Measurements from ENCODE around the gene RRP7A. TPM values are rescaled to one million over a fixed set of nuclear protein-coding genes. Genes with fewer than 3 reads are reported as not detected.
"Not testable (repeated sequence)": the region's sequence is repeated elsewhere in the genome, so short reads cannot be mapped to it uniquely, and the experiment has no call there.

Gene RRP7A
- total RNA-seq, 1 donor from 2014 or later: 39.8 TPM

DNA sequence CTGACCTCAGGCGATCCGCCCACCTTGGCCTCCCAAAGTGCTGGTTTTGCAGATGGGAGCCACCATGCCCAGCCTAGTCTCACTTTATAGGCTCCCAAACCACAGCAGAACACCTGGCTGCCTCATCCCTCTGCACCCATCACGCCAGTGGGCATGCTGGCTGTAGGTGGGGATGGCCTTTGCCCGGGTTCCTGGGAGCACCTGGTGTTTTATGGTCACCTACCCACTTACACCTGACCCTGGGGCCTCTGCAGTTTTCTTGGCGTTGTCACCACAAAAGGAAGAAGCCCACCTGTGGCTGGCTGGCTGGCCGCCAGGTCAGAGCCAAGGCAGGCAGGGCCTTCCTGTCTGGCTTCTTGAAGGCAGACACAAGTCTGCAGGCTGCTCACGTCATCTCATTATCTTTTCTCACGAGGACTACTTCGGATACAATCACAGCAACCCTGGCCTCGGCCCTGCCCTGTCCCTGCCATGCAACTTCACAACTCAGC is 8.2 kb downstream of the RRP7A start:
- TF ChIP-seq, protein P1, sequence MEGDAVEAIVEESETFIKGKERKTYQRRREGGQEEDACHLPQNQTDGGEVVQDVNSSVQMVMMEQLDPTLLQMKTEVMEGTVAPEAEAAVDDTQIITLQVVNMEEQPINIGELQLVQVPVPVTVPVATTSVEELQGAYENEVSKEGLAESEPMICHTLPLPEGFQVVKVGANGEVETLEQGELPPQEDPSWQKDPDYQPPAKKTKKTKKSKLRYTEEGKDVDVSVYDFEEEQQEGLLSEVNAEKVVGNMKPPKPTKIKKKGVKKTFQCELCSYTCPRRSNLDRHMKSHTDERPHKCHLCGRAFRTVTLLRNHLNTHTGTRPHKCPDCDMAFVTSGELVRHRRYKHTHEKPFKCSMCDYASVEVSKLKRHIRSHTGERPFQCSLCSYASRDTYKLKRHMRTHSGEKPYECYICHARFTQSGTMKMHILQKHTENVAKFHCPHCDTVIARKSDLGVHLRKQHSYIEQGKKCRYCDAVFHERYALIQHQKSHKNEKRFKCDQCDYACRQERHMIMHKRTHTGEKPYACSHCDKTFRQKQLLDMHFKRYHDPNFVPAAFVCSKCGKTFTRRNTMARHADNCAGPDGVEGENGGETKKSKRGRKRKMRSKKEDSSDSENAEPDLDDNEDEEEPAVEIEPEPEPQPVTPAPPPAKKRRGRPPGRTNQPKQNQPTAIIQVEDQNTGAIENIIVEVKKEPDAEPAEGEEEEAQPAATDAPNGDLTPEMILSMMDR (IDR thresholded peaks at IDR 0.05; ENCODE audit: insufficient read depth, low read length, severe bottlenecking): no peak
- Histone ChIP-seq H3K36me3 (ENCODE audit: control insufficient read depth, insufficient read depth, low read length) (peaks cover 4% of the 10 kb centered on the region), H3K27me3 (ENCODE audit: control insufficient read depth, insufficient read depth, low read length) (no peaks in the 10 kb centered on the region), H3K4me3 (ENCODE audit: low read depth, low read length) (no peak overlapping the region)
- FAIRE-seq (no peak), DNase-seq (ENCODE audit: low read depth) (no peak)

DNA sequence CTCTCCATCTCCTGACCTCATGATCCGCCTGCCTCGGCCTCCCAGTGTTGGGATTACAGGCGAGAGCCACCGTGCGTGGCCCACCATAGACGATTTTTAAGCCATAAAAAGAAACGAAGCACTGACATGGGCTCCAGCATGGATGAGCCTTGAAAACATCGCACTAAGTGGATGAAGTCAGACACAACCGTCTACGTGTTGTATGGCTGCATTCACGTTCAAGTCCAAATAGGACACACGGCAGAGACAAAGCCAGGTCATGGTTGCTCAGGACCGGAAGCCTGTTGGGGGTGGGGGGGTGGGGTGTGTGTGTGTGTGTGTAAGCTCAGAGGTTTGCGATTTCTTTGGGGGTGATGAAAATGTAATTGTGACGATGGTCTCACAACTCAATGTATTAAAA is 10.0 kb downstream of the RRP7A start:
- H3K27me3 ChIP-seq (ENCODE audit: control insufficient read depth, insufficient read depth, low read length): no peaks in the 10 kb centered on the region
- no peak overlapping the region for H3K4me3 ChIP-seq (ENCODE audit: low read depth, low read length)
- no peak for DNase-seq (ENCODE audit: low read depth)
- FAIRE-seq: no peak
- TF ChIP-seq, protein P1 (IDR thresholded peaks at IDR 0.05; ENCODE audit: insufficient read depth, low read length, severe bottlenecking): no peak
- H3K36me3 ChIP-seq (ENCODE audit: control insufficient read depth, insufficient read depth, low read length): peaks cover 2% of the 10 kb centered on the region

DNA sequence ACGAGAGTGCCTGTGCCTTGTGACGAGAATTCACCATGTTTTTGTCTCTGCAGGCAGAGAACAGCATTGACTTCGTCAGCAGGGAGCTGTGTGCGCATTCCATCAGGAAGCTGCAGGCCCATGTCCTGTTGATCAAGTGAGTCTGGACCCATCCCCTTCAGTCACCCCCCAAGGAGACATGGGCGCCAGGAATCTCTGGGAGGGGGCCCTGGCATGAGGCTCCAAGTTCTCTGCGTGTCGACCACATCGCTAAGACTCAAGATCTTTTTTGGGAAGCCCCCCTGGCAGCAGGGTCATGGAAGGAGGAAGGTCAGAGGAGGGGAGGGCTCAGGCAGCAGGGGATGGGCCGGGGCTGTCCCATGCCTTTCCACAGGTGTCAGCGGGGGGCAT is 10.6 kb downstream of the RRP7A start:
- FAIRE-seq: not testable (repeated sequence)

DNA sequence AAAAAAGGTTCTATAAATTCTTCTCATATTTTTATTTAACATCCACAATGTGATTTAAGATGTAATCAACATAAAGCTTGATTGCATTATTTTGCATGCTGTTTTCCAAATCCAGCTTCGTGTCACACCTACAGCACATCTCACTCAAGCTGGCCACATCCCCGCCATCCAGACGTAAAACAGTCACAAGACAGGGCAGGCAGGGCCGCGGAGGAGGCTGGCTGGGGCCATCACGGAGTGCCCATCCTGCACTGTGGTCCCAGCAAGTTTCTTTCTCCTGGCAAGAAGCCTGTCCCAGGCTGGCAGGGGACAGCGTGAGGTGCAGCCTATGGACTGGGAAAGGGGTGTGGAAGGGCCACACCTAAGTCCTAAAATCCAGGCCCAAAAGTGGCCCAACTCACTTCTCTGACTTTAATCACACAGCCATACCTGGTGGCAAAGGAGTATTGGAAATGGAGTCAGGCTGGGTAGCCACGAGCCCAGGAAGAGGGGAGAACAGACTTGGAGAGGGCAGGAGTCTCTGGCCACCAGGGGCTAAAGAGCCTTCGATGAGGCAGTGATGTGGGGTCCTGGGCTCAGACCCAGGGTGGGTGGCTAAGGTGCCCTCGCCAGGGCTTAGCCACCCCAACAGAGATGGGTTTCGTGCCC is 11.1 kb downstream of the RRP7A start:
- not testable (repeated sequence) for DNase-seq (ENCODE audit: low read depth); FAIRE-seq; H3K27me3 ChIP-seq (ENCODE audit: control insufficient read depth, insufficient read depth, low read length); H3K4me3 ChIP-seq (ENCODE audit: low read depth, low read length); H3K36me3 ChIP-seq (ENCODE audit: control insufficient read depth, insufficient read depth, low read length)

More for the DNA sequence above, 10.6 kb downstream of the RRP7A start:
- DNase-seq (ENCODE audit: low read depth); H3K27me3 ChIP-seq (ENCODE audit: control insufficient read depth, insufficient read depth, low read length); H3K4me3 ChIP-seq (ENCODE audit: low read depth, low read length); H3K36me3 ChIP-seq (ENCODE audit: control insufficient read depth, insufficient read depth, low read length): not testable (repeated sequence)

DNA sequence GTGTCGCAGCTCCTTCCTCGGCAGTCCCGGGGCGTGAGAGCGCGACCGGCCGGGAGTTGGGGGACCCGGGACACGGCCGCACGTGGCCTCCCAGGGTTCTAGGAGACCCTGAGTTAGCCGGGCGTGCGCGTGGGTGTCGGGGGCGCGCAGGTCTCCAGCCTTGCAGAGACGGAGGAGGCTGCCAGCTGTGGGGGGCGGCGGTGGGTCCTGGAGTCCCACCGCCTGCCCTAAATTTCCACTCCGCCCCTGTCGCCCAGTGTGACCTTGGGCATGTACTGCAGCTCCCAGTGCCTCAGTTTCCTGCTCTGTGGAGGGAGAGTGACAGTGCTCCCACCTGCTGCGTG is 18.8 kb downstream of the RRP7A start:
- TF ChIP-seq, protein P1 (IDR thresholded peaks at IDR 0.05; ENCODE audit: insufficient read depth, low read length, severe bottlenecking): no peak
- no peaks in the 10 kb centered on the region for H3K36me3 ChIP-seq (ENCODE audit: control insufficient read depth, insufficient read depth, low read length)
- FAIRE-seq: no peak
- no peaks in the 10 kb centered on the region for H3K27me3 ChIP-seq (ENCODE audit: control insufficient read depth, insufficient read depth, low read length)
- peak overlapping the region; percentile 12 for H3K4me3 ChIP-seq (ENCODE audit: low read depth, low read length)
- DNase-seq (ENCODE audit: low read depth): no peak

DNA sequence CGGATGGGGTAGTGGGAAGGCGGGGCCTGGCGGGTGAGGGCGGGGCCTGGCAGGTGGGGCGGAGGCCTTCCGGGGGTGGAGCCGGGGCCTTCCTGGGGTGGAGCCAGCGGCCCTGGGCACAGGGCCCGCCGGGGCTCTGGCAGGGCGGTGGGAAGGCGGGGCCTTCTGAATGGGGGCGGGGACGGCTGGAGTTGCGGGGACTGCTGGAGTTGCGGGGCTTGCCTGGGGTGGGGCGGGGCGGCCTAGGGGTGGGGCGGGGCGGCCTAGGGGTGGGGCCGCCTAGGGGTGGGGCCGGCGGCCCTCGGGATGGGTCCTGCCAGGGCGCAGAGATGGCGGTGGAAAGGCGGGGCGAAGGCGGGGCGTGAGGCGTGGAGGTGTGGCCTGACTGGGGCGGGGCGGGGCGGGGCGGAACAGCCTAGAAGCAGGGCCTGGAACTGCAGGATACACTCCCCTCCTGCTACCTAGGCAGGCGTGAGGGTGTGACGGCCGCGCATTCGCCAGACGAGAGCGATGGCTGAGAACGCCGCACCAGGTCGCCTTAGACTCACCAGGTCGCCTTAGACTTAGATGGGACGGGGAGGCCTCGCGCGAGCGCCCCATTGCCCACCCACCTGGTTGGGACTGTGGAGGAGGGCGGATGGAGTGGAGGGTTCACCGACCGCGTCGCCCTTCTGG is 19.3 kb downstream of the RRP7A start:
- no peak for FAIRE-seq
- H3K27me3 ChIP-seq (ENCODE audit: control insufficient read depth, insufficient read depth, low read length): no peaks in the 10 kb centered on the region
- H3K4me3 ChIP-seq (ENCODE audit: low read depth, low read length): peak overlapping the region; percentile 25
- H3K36me3 ChIP-seq (ENCODE audit: control insufficient read depth, insufficient read depth, low read length): no peaks in the 10 kb centered on the region
- TF ChIP-seq, protein P1 (IDR thresholded peaks at IDR 0.05; ENCODE audit: insufficient read depth, low read length, severe bottlenecking): no peak
- peak; percentile 37 for DNase-seq (ENCODE audit: low read depth)

DNA sequence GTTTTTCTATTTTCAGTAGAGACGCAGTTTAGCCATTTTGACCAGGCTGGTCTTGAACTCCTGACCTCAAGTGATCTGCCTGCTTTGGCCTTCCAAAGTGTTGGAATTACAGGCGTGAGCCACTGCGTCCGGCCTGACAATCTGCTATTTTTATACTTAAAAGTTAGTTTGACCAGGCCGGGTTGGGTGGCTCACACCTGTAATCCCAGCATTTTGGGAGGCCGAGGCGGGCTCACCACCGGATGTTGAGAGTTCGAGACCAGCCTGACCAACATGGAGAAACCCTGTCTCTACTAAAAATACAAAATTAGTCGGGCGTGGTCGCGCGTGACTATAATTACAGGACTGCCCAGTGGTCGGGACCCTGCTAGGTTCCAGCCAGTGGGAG is 19.8 kb downstream of the RRP7A start:
- not testable (repeated sequence) for H3K4me3 ChIP-seq (ENCODE audit: low read depth, low read length); FAIRE-seq; DNase-seq (ENCODE audit: low read depth); H3K27me3 ChIP-seq (ENCODE audit: control insufficient read depth, insufficient read depth, low read length); H3K36me3 ChIP-seq (ENCODE audit: control insufficient read depth, insufficient read depth, low read length)

DNA sequence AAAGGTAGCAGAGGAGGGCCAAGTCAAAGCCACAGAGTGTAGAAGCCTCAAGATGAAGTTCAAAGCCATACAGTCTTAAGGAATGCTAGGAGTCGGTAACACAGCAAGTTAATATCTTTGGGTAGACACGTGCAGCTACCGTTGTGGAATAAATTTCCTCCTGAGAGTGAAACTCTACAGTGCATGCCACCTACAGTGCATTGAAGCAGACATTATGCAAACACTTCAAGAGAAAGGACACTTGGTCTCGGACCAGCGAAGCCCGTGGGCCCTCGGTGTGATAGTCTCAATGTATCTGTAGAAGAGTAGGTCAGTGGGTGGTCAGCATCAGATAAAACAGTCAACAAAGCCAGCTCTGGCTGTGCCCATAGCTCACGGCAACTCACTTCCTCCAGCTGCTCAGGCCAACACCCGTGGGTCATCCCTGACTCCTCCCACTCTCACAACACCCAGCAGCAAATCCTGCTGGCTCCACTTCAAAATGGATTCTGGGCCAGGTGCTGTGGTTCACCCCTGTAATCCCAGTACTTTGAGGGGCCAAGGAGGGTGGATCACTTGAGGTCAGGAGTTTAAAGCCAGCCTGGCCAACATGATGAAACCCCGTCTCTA is 24.0 kb downstream of the RRP7A start:
- H3K27me3 ChIP-seq (ENCODE audit: control insufficient read depth, insufficient read depth, low read length); H3K36me3 ChIP-seq (ENCODE audit: control insufficient read depth, insufficient read depth, low read length); H3K4me3 ChIP-seq (ENCODE audit: low read depth, low read length); DNase-seq (ENCODE audit: low read depth); FAIRE-seq: not testable (repeated sequence)

Data from bronchial epithelial cell (primary cell).